ENCODE results near the gene COG8.

Gene COG8

DNA sequence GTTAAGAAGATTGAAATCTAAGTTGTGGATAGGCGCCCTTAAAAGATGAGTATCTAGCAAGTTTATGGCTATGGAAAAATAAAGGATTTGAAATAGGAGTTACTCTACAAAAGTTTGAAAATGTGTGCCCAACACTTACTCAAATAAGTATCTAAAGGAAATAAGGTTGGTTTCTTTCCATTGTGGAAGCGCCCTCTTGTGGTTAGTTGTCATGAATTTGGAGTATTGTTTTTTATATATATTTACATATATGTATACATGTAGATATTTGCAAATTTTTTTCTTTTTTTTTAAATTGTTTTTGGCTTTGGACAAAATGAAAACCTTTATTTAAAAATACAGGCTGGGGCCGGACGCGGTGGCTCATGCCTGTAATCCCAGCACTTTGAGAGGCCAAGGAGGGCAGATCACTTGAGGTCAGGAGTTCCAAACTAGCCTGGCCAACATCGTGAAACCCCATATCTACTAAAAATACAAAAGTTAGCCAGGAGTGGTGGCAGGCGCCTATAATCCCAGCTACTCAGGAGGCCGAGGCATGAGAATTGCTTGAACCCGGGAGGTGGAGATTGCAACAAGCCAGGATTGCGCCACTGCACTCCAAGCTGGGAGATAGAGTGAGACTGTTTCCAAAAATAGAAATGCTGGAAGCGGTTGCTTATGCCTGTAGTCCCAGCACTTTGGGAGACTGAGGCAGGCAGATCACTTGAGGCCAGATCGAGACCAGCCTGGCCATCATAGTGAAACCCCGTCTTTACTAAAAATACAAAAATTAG lies 52.2 kb downstream of the COG8 start:
- no peak for DNase-seq (ENCODE audit: low read depth in 2 of 2)

DNA sequence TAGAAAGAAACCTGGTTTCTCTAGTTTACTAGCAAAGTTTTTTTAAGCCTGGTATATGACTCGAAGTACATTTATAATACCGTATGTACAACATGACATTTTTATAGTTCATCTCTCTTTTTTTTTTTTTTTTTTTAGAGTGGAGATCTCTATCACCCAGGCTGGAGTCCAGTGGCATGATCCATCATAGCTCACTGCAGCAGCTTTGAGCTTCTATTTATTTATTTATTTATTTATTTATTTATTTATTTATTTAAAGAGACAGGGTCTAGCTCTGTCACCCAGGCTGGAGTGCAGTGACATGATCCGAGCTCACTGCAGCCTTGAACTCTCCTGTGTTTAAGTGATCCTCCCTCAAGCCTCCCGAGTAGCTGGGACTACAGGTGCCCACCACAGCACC lies 54.1 kb downstream of the COG8 start:
- no peak for DNase-seq (ENCODE audit: low read depth in 2 of 2)

DNA sequence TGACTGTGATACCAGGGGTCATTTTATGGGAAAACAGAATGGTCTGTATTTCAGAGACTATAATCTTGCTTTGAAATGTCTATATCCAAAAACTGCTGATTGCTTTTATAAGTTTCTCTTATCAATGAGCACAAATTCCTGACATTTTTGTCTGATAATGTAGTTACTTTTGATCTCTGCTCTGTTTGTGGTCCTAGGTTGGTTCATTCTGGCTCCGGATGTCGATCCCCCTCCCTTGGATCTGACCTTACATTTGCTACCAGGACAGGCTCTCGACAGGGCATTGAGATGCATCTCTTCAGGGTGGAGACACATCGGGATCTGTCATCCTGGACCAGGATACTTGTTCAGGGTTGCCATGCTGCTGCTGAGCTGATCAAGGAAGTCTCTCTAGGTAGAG lies 55.5 kb downstream of the COG8 start:
- DNase-seq (ENCODE audit: low read depth in 2 of 2), result no peak

DNA sequence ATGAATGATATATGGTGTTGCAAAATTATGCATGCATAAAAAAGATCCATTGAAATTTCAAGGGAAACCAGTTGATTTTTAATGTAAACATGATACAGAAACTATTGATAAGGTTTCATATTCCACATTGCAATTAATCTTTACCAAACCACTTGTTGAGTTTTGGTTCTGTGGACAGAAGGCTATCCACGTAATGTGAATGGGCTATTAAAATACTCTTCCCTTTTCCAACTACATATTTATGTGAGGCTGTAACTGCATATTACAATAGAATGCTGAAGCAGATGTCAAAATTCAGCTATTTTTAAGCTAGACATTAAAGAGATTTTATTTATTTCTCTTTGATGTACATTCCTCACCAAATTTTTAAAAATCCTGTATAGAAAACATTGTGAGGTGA lies 62.0 kb downstream of the COG8 start:
- no peak for DNase-seq (ENCODE audit: low read depth in 2 of 2)

Data from stimulated activated CD8-positive, alpha-beta memory T cell treated with anti-CD3 and anti-CD28 coated beads, Interleukin-2, amount 100 ng/mL, for 48 hours (primary cell).